ENCODE data around the gene TRIM4.

The TRIM4 gene

DNA sequence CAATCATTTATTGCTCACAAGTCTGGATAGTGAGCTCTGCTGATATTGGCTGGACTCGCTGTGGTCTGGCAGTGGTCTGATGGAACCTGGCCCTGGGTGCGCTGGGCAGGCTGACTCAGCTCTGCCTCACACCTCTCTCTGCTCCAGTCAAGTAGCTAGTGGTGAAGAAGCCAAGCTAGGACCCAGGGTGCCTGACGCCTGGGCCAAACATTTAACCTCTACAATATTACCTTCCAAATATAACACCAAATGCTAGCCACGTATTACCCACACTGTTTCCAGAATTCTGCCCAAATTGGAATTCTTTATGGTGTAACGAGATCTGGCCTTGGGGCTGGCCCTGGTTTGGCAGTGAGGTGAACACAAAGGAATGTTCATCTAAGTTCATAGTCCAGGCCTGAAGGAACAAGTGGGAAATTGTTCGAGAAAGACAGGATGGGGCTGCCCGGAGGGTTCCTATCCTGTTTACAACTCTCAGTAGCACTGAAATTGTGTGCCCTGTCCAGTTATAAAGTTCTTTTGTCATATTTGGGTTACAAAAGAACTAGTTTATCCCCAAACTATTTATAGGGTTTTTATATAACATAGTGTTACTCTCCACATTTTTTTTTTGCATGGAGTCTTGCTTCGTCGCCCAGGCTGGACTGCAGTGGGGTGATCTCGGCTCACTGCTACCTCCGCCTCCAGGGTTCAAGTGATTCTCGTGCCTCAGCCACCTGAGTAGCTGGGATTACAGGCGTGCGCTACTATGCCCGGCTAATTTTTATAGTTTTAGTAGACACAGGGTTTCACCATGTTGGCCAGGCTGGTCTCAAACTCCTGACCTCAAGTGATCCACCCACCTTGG lies 58.8 kb downstream of the TRIM4 start:
- no peak for DNase-seq (ENCODE audit: low spot score)
- TF ChIP-seq CTCF (IDR thresholded peaks at IDR 0.05; ENCODE audit: extremely low read depth, missing control alignments), result no peak

GRCh38 chr7:99855236-99855635 lies 64.1 kb downstream of the TRIM4 start:
- DNase-seq (ENCODE audit: low spot score), result no peak
- no peak for TF ChIP-seq CTCF (IDR thresholded peaks at IDR 0.05; ENCODE audit: extremely low read depth, missing control alignments)

- no peak for TF ChIP-seq CTCF (IDR thresholded peaks at IDR 0.05; ENCODE audit: extremely low read depth, missing control alignments)
- no peak for DNase-seq (ENCODE audit: low spot score)
These were observed 70.7 kb downstream of the TRIM4 start for GRCh38 chr7:99848420-99849216.

DNA sequence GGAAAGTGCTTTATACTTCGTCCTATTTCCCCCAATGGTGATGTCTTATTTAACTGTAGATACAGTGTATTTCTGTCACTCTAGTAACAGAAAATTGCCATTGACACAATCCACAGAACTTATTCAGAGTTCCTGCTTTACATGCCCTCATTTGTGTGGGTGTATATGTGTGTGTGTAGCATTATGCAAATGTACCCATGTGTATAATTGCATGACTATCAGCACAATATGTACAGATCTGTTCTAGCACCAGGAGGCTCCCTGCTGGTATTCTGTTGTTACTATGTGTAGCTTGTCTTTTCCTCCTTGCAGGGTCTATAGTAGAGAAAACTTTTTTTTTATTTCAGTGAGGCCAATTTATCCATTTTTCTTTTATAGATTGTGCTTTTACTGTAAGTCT lies 75.0 kb downstream of the TRIM4 start:
- TF ChIP-seq CTCF (IDR thresholded peaks at IDR 0.05; ENCODE audit: extremely low read depth, missing control alignments), result no peak
- DNase-seq (ENCODE audit: low spot score), result no peak

- no peak for DNase-seq (ENCODE audit: low spot score)
- TF ChIP-seq CTCF (IDR thresholded peaks at IDR 0.05; ENCODE audit: extremely low read depth, missing control alignments), result no peak
These were observed 75.5 kb downstream of the TRIM4 start for GRCh38 chr7:99843808-99844207.

GRCh38 chr7:99842926-99843325 lies 76.4 kb downstream of the TRIM4 start:
- no peak for TF ChIP-seq CTCF (IDR thresholded peaks at IDR 0.05; ENCODE audit: extremely low read depth, missing control alignments)
- no peak for DNase-seq (ENCODE audit: low spot score)

Measured in GM20000 (cell line).